DMS 273 treated with DMSO at 0.1 percent for 48 hours (cell line): Measurements from ENCODE around the gene PPM1E.

Experiments used
- DNase-seq: peaks from one replicate; lab custom pipeline; 2025; lab: John Stamatoyannopoulos, UW

Gene PPM1E

GRCh38 chr17:58996968-58997367, 241.3 kb downstream of the PPM1E start:
- DNase-seq = no peak

GRCh38 chr17:58997756-58998553, 242.3 kb downstream of the PPM1E start:
- no peak for DNase-seq

GRCh38 chr17:58998871-58999270, 243.2 kb downstream of the PPM1E start:
- DNase-seq = no peak

GRCh38 chr17:58999500-58999899, 243.8 kb downstream of the PPM1E start:
- no peak for DNase-seq

DNA sequence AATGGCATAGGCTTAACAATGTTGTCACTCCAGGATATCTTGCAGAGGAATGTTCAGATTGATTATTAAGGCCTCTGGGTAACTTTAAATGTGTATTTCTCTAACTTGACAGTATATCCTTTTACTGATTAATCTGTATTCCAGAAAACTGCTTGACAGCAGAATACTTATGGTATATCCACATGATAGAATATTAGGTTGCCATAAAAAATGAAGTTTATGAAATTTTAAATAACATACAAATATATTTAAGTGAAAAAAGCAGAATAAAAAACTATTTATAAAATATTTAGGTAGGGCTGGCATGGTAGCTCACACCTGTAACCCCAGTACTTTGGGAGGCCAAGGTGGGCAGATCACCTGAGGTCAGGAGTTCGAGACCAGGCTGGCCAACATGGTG, 244.4 kb downstream of the PPM1E start:
- no peak for DNase-seq

DNA sequence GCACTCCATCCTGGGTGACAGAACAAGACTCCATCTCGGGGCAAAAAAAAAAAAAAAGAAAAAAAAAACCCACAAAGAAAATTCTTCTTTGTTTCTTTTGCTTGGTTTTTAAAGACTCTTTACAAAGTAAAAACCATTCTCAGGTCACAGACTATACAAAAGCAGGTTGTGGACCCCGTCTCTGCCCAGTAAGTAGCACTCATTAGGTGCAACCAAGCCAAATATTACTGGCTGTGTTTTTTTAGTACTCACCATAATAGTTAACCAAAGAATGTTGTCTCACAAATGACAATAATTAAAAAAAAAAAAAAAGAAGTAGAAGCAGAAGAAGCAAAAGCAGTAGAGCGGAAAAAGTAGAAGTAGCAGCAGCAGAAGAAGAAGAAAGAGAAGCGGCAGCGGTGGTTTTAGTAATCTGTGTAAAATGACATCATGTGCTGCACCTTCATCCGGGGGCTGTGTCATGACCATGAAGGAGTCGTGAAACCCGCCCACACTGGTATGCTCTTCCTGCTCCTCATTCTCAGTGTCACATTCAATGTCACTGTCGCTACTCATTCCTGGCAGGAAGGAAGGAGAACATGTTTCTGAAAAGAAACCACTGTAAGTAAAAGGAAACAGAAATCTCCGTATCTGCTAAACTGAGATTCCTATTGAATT, 245.6 kb downstream of the PPM1E start:
- DNase-seq = no peak

- no peak for DNase-seq
Measured at GRCh38 chr17:59002126-59002525, 246.5 kb downstream of the PPM1E start.

DNA sequence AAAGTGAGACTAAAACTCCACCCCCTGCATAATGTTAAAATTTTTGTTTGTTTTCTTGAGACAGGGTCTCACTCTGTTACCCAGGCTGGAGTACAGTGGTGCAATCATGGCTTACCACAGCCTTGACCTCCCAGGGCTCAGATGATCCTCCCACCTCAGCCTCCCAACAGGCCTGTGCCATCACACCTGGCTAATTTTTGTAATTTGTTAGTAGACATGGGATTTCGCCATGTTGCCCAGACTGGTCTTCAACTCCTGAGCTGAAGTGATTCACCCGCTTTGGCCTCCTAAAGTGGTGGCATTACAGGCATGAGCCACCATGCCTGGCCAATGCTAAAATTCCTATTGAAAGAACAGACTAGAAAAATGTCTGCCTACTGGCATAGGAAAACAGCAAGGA, 247.2 kb downstream of the PPM1E start:
- no peak for DNase-seq

DNA sequence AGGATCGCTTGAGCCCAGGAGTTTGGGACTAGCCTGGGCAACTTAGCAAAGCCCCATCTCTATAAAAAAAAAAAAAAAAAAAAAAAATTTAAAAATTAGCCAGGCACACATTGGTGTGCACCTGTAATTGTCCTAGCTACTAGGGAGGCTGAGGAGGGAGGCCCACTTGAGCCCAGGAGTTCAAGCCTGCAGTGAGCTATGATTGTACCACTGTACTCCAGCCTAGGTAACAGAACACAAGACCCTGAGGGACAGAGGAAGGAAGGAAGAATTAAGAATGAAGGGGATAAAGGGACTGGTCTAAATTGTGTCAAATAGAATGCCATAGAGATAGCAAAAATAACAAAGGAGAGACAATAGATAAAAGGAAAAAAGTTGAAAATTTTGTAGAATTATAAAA, 248.2 kb downstream of the PPM1E start:
- DNase-seq = no peak

DNA sequence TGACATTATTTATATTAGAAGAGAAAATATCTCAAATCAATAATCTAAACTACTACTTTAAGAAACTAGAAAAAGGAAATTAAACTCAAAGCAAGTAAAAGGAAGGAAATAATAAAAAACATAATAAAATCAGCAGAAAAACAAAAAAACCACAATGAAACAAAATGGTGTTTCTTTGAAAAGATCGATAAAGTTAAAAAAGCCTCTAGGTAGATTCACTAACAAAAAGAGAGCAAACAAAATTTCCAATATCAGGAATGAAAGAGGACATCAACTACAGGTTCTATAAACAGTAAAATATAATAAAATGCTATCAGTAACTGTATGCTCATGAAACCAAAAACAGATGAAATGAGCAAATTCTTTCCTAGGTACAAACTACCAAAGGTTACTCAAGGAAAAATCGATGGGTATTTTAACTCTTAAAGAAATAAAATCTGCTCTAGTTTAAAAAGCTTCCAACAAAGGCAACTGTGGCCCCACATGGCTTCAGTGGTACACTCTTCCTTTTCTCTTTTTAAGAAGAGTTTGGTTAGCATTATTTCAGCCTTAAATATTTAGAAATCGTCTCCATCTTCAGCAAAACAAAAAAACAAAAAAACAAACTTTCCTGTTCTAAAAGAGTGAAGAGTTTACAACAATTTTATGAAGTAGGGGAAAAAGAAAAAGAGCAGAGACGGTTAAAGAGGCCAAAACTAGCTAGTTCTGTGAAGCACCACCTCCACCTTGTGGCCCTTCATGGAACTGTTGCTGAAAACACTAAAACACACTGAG, 248.9 kb downstream of the PPM1E start:
- DNase-seq = peak; percentile 4

DNA sequence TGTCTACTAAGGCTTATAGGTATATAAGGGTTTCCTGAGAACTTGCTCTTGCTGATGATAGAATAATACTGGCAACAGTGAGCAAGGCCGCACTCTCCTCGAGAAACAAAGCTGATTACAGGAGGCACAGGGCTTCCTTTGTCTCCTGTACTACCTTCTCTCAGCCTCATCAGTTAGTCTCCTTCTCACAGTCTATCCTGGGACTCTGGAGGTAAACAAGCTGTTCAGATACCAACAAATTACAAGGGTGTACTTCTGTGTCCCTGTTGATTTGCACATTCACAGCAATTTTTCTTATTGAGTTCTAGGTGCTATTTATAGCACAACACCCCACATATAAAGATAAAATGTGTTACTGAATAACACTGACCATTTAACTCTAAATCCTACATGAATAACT, 252.3 kb downstream of the PPM1E start:
- no peak for DNase-seq

DNA sequence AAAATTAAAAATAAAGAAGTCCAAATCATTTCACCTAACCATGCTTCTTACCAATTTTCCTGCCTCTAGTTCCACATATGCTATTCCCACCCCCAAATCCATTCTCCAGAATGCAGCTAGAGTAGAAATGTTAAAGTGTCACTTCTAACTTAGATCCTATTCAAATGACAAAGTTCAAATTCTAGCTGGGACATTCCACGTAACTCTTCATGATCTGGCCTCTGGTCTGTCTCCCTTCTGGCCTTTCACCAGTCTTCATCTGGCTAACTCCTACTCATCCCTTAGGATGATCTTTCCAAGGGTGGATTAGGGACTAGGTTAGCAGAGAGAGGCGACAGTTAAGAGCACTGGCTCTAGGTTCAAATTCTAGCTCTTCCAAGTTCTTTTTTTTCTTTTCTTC, 253.1 kb downstream of the PPM1E start:
- DNase-seq = no peak

- DNase-seq = no peak
Measured at GRCh38 chr17:59010026-59010425, 254.4 kb downstream of the PPM1E start.

GRCh38 chr17:59011975-59012374, 256.3 kb downstream of the PPM1E start:
- no peak for DNase-seq

- DNase-seq = no peak
Measured at GRCh38 chr17:59018019-59018418, 262.4 kb downstream of the PPM1E start.

DNA sequence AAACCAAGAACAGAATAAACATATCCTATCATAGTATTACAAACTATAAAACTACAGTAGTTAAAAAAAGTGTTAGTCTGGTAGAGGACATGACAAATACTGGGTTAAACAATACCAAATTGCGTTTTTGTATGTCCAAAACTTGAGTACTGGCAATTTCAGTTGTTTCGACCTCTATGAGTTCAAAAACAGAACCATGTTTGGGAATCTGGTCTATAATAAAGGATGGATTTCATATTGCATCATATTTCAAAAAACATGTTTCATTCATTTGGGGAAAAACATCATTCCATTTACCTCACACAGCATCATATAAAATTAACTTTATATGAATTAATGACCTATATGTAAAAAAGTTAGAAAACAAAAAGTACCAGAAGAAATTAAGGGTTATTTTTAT, 269.3 kb downstream of the PPM1E start:
- no peak for DNase-seq

GRCh38 chr17:59026176-59026939, 270.7 kb downstream of the PPM1E start:
- no peak for DNase-seq

- DNase-seq = no peak
Measured at GRCh38 chr17:59027750-59028149, 272.1 kb downstream of the PPM1E start.

DNA sequence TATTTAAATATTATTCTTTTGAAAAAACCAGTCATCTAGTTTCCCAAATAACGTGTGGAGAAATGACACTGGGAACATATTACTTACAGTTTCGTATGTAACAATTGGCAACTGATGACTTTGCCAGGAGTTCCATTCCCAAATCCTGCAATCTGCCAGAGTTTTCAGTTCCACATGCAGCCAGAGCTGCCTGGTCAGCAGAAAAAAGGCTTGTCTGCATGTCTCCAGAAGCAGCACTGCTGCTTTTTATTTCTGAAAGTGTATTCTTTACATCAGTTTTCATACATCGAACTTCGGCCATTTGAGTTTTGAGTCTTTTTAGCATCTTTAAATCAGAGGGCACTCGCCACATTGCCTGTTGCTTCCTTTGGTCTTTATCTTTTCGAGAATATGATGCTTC, 272.7 kb downstream of the PPM1E start:
- DNase-seq = no peak

DNA sequence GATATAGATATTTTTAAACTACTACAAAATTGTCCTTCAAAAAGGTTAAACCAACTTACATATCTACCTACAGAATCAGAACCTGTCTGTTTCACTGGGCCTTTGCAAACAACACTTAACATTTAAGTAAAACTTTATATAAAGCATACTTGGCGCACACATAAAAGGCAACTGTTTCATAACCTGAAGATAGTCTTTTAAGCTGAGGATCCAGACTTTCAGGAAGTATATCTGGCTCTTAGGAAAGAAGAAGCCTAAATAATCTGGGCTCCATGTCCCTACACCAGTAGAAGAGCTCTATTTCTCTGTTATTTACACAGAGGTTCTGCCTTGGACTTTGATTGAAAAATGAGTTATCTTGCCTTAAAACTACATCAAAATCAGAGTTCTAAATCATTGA, 275.2 kb downstream of the PPM1E start:
- DNase-seq = no peak
